Body of pancreas (tissue), 4 donors: ENCODE data around the gene DRAP1.

Source experiments
- POLR2A ChIP-seq, 3 donors: fragments of 450-650 bp; IDR thresholded peaks; one replicate each; pipeline ENCODE4 v1.6.1; 2016; ENCODE audit warnings: antibody characterized with exemption in 3 of 3, mild to moderate bottlenecking in 2 of 3
- TF ChIP-seq, protein P1 (sequence below), 7 experiments: fragments of 450-650 bp in 4 of 7; fragments of 200-600 bp in 3 of 7; sonication (generic) in 3 of 7; IDR thresholded peaks; one replicate each; pipeline ENCODE4 v1.5.1; 2016 to 2019; ENCODE audit warnings: antibody characterized with exemption in 7 of 7

DNA sequence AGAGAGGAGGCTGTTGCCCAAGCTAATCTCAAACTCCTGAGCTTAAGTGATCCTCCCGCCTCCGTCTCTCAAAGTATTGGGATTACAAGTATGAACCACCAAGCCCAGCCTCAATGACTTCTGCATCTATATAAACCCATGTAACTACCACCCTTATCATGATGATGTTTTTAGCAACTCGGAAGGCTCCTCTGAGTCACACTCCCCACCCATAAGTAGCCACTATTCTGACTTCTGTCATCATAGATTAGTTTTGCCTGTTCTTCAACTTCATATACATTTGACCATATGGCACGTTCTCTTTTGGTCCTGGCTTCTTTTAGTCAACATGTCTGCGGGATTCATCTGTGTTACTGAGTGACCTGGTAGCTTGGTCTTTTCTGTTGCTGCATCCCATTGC, 12.6 kb upstream of the DRAP1 start:
- TF ChIP-seq, protein P1, sequence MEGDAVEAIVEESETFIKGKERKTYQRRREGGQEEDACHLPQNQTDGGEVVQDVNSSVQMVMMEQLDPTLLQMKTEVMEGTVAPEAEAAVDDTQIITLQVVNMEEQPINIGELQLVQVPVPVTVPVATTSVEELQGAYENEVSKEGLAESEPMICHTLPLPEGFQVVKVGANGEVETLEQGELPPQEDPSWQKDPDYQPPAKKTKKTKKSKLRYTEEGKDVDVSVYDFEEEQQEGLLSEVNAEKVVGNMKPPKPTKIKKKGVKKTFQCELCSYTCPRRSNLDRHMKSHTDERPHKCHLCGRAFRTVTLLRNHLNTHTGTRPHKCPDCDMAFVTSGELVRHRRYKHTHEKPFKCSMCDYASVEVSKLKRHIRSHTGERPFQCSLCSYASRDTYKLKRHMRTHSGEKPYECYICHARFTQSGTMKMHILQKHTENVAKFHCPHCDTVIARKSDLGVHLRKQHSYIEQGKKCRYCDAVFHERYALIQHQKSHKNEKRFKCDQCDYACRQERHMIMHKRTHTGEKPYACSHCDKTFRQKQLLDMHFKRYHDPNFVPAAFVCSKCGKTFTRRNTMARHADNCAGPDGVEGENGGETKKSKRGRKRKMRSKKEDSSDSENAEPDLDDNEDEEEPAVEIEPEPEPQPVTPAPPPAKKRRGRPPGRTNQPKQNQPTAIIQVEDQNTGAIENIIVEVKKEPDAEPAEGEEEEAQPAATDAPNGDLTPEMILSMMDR (IDR thresholded peaks at IDR 0.05), result no peak
- TF ChIP-seq POLR2A (IDR thresholded peaks at IDR 0.05), result no peak
